PC-9 (cell line): ENCODE results near the gene NKX2-3. TPM values are rescaled to one million over a fixed set of nuclear protein-coding genes. Genes with fewer than 3 reads are reported as not detected.

Experiments used
- Bru-seq: library from RNA; stranded (reverse); fragments of 400-500 nt; gene quantifications from one replicate; lab custom pipeline; 2021; lab: Mats Ljungman, UMichigan
- BruChase-seq, 2 experiments: library from RNA; stranded (reverse); fragments of 400-500 nt; gene quantifications; one replicate each; lab custom pipeline; 2021; lab: Mats Ljungman, UMichigan
- BruUV-seq: library from RNA; stranded (reverse); fragments of 400-500 nt; replicated peaks from 2 replicates; lab custom pipeline; 2021; lab: Mats Ljungman, UMichigan
- CTCF ChIA-PET: fragments of 300-600 bp; sonication (Branson Sonifier 250); formaldehyde crosslinking; loops from one replicate; lab custom pipeline; 2022; ENCODE audit warnings: antibody characterized with exemption; lab: Charles Lee
- POLR2A ChIA-PET: fragments of 300-600 bp; sonication (Branson Sonifier 250); formaldehyde crosslinking; loops from one replicate; lab custom pipeline; 2022; ENCODE audit warnings: antibody characterized with exemption; ENCODE audit not compliant: unreplicated experiment; lab: Charles Lee
- DNase-seq, 2 experiments: peaks; one replicate each; pipeline versions ENCODE4 v3.0.0 to v3.0.0-alpha.2; 2015 to 2022; ENCODE audit warnings: mixed read lengths in 1 of 2
- H2AFZ ChIP-seq: fragments of 200-600 bp; sonication (generic); 2 replicates; pipeline ENCODE4 v1.8.1; 2017; ENCODE audit warnings: antibody characterized with exemption
- H3F3A ChIP-seq: fragments of 200-600 bp; sonication (generic); 2 replicates; pipeline ENCODE4 v1.8.1; 2017; ENCODE audit warnings: antibody characterized with exemption, mild to moderate bottlenecking, low read depth; ENCODE audit not compliant: insufficient read depth
- H3K27ac ChIP-seq: fragments of 200-600 bp; sonication (generic); 2 replicates; pipeline ENCODE4 v1.6.1; 2016; ENCODE audit warnings: mixed run types
- H3K27me3 ChIP-seq: fragments of 200-600 bp; sonication (generic); 2 replicates; pipeline ENCODE4 v1.6.1; 2016; ENCODE audit warnings: low read depth, mixed run types; ENCODE audit not compliant: insufficient read depth
- H3K36me3 ChIP-seq: fragments of 200-600 bp; sonication (generic); 2 replicates; pipeline ENCODE4 v1.6.1; 2016; ENCODE audit warnings: low read depth, mixed run types
- H3K4me1 ChIP-seq: fragments of 200-600 bp; sonication (generic); replicated peaks from 2 replicates; pipeline ENCODE4 v1.6.1; 2016; ENCODE audit warnings: mixed run types; ENCODE audit not compliant: insufficient read depth
- H3K4me2 ChIP-seq: fragments of 200-600 bp; sonication (generic); 2 replicates; pipeline ENCODE4 v1.6.1; 2017; ENCODE audit warnings: mixed run types
- H3K4me3 ChIP-seq: fragments of 200-600 bp; sonication (generic); 2 replicates; pipeline ENCODE4 v1.6.1; 2016; ENCODE audit warnings: mixed run types
- H3K79me2 ChIP-seq: fragments of 200-600 bp; sonication (generic); 2 replicates; pipeline ENCODE4 v1.6.1; 2017; ENCODE audit warnings: low read depth, mixed run types
- H3K9me2 ChIP-seq: fragments of 200-600 bp; sonication (generic); 2 replicates; pipeline ENCODE4 v1.8.1; 2017; ENCODE audit warnings: mild to moderate bottlenecking; ENCODE audit not compliant: insufficient read depth
- H3K9me3 ChIP-seq: fragments of 200-600 bp; sonication (generic); 2 replicates; pipeline ENCODE4 v1.8.1; 2016; ENCODE audit warnings: low read depth; ENCODE audit not compliant: insufficient read depth
- H4K20me1 ChIP-seq: fragments of 200-600 bp; sonication (generic); 2 replicates; pipeline ENCODE4 v1.8.1; 2017; ENCODE audit not compliant: insufficient read depth
- EZH2 ChIP-seq: fragments of 200-600 bp; sonication (generic); IDR thresholded peaks from 2 replicates; pipeline ENCODE4 v1.8.0; 2017; ENCODE audit warnings: antibody characterized with exemption, low read depth
- intact Hi-C: fragments of 100-400 bp; cut with micrococcal nuclease; formaldehyde crosslinking; loops from one replicate; pipeline ENCODE4 v1.10.0; 2022; ENCODE audit not compliant: unreplicated experiment
- long read RNA-seq: library from polyadenylated mRNA; stranded (forward); transcript quantifications from one replicate; pipeline ENCODE4 v2.0.0, GENCODE V29; 2022
- total RNA-seq: library from RNA; stranded (reverse); gene quantifications from 2 replicates; pipeline ENCODE4 v1.2.3, GENCODE V29; 2021
- TF ChIP-seq, protein P1 (sequence below): fragments of 200-600 bp; sonication (generic); conservative IDR thresholded peaks from 2 replicates; pipeline ENCODE4 v1.6.1; 2017; ENCODE audit warnings: mixed run types, antibody characterized with exemption, mild to moderate bottlenecking, moderate library complexity

NKX2-3 gene
- total RNA-seq (not detected in 2 replicates), Bru-seq, nascent RNA (not detected), BruChase-seq, experiment 1, labeled RNA remaining after a 2-hour chase (not detected), BruChase-seq, experiment 2, labeled RNA remaining after a 6-hour chase (not detected)
- long read RNA-seq, result 0 reads

GRCh38 chr10:99532687-99533495, at the start of gene NKX2-3:
TSS of gene NKX2-3 (plus strand) at chr10:99532942. CDS start at chr10:99533132, 190 bp downstream.
- Histone ChIP-seq H3K9me3 (no peaks in the 10 kb centered on the region), H3K4me1 (no peaks in the 10 kb centered on the region), H3K4me2 (no peak within 1 kb of the TSS), H3K27ac (no peak within 1 kb of the TSS), H3F3A (no peaks in the 10 kb centered on the region), H3K27me3 (peaks cover 16% of the 10 kb centered on the region; the same call in 1 of the 2 replicates), H4K20me1 (no peaks in the 10 kb centered on the region), H3K36me3 (no peaks in the 10 kb centered on the region), H3K79me2 (no peaks in the 10 kb centered on the region), H3K4me3 (no peak within 1 kb of the TSS), H3K9me2 (no peaks in the 10 kb centered on the region), H2AFZ (no peak within 1 kb of the TSS)
- no peak for TF ChIP-seq EZH2
- TF ChIP-seq, protein P1, sequence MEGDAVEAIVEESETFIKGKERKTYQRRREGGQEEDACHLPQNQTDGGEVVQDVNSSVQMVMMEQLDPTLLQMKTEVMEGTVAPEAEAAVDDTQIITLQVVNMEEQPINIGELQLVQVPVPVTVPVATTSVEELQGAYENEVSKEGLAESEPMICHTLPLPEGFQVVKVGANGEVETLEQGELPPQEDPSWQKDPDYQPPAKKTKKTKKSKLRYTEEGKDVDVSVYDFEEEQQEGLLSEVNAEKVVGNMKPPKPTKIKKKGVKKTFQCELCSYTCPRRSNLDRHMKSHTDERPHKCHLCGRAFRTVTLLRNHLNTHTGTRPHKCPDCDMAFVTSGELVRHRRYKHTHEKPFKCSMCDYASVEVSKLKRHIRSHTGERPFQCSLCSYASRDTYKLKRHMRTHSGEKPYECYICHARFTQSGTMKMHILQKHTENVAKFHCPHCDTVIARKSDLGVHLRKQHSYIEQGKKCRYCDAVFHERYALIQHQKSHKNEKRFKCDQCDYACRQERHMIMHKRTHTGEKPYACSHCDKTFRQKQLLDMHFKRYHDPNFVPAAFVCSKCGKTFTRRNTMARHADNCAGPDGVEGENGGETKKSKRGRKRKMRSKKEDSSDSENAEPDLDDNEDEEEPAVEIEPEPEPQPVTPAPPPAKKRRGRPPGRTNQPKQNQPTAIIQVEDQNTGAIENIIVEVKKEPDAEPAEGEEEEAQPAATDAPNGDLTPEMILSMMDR, result no peak
- intact Hi-C loops, result no loop called here
- BruUV-seq, result no TSS peak
- no peak for DNase-seq
- ChIA-PET POLR2A (no interaction called here), CTCF (no interaction called here)

- Histone ChIP-seq H3K4me1 (no peaks in the 10 kb centered on the region), H3K79me2 (no peaks in the 10 kb centered on the region), H3K9me2 (no peaks in the 10 kb centered on the region), H4K20me1 (no peaks in the 10 kb centered on the region), H3K36me3 (no peaks in the 10 kb centered on the region), H3F3A (no peaks in the 10 kb centered on the region), H3K27ac (no peak overlapping the region), H3K27me3 (peaks cover 16% of the 10 kb centered on the region), H3K4me2 (no peak overlapping the region), H2AFZ (no peak overlapping the region), H3K4me3 (no peak overlapping the region), H3K9me3 (no peaks in the 10 kb centered on the region)
- no peak for DNase-seq
- POLR2A ChIA-PET, result no interaction called here
- TF ChIP-seq, protein P1, result 0 out of 2 replicates have a peak, but pooled peaks have one; percentile 38
- TF ChIP-seq EZH2, result no peak
- intact Hi-C loops, result no loop called here
- BruUV-seq, result no TSS peak
- CTCF ChIA-PET, result interaction anchor here (0.6 kb wide), 1 partner anchor 10 kb away, joined by 4 read pairs; no protein-coding TSS in a partner anchor
Measured at GRCh38 chr10:99484626-99485581, 47.8 kb upstream of the NKX2-3 start.

DNA sequence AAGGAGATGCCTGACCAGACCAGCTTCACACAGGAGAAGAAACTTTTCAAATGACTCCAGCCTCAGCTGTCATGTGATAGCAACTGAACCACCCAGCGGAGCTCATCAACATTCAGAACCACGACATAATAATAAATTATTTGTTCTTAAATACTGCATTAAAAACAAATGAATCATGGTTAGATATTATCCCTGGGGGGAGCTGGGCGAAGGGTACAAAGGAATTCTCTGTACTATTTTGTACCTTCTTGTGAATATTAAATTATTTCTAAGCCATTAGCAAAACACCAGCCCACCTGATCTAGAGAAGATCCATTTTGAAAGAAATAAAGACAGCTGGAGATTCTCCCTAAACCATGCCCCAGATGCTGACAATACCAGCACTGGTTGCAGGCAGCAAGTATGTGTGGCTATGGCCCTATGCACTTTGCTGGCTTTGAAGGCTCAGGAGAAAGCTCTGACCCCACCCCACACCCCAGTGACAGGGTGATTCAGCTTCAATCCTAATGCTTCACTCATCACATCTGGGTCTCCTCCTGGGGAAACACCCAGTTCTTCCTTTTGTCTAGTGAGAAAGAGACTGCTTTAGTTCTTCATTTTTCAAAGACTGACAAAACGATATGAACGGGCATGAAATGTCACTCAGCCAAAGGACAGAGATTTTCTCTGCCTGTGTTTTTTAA, 45.5 kb upstream of the NKX2-3 start:
- TF ChIP-seq, protein P1, result no peak
- no TSS peak for BruUV-seq

More for the DNA sequence above, 45.5 kb upstream of the NKX2-3 start:
- Histone ChIP-seq H3F3A (no peaks in the 10 kb centered on the region), H3K27me3 (peaks cover 39% of the 10 kb centered on the region), H3K4me2 (no peak overlapping the region), H3K27ac (no peak overlapping the region), H3K4me3 (no peak overlapping the region), H3K4me1 (no peaks in the 10 kb centered on the region), H4K20me1 (no peaks in the 10 kb centered on the region), H3K36me3 (no peaks in the 10 kb centered on the region), H3K9me3 (no peaks in the 10 kb centered on the region), H3K79me2 (no peaks in the 10 kb centered on the region), H3K9me2 (no peaks in the 10 kb centered on the region), H2AFZ (no peak overlapping the region)
- DNase-seq, result no peak
- ChIA-PET CTCF (no interaction called here), POLR2A (no interaction called here)
- intact Hi-C loops, result no loop called here
